H9 (cell line): ENCODE data around the gene ZNF366. TPM values are rescaled to one million over a fixed set of nuclear protein-coding genes. Genes with fewer than 3 reads are reported as not detected.

Source experiments
- DNase-seq: peaks from one replicate; pipeline ENCODE4 v3.0.0-alpha.2; 2017
- H2AFZ ChIP-seq: one replicate; pipeline ENCODE4 v1.6.1; 2013; ENCODE audit warnings: mild to moderate bottlenecking, low read length, control low read depth, moderate library complexity
- H2AK5ac ChIP-seq: 2 replicates; pipeline ENCODE4 v1.6.1; 2013; ENCODE audit warnings: low read length, control low read depth, mixed read lengths; ENCODE audit not compliant: insufficient read length
- H2BK120ac ChIP-seq: one replicate; pipeline ENCODE4 v1.6.1; 2013; ENCODE audit warnings: low read depth, mild to moderate bottlenecking, low read length, control low read depth, inconsistent platforms; ENCODE audit not compliant: poor library complexity, severe bottlenecking
- H2BK12ac ChIP-seq: 2 replicates; pipeline ENCODE4 v1.6.1; 2013; ENCODE audit warnings: low read length, control low read depth, mixed read lengths, low read depth; ENCODE audit not compliant: insufficient read length
- H2BK15ac ChIP-seq: 2 replicates; pipeline ENCODE4 v1.6.1; 2013; ENCODE audit warnings: low read depth, low read length, control low read depth
- H2BK20ac ChIP-seq: one replicate; pipeline ENCODE4 v1.6.1; 2013; ENCODE audit warnings: low read depth, mild to moderate bottlenecking, low read length, control low read depth, inconsistent platforms; ENCODE audit not compliant: poor library complexity, severe bottlenecking
- H2BK5ac ChIP-seq: 2 replicates; pipeline ENCODE4 v1.6.1; 2013; ENCODE audit warnings: low read length, control low read depth, mixed read lengths; ENCODE audit not compliant: insufficient read length
- H3K14ac ChIP-seq: 2 replicates; pipeline ENCODE4 v1.6.1; 2013; ENCODE audit warnings: low read length, control low read depth; ENCODE audit not compliant: insufficient read depth
- H3K18ac ChIP-seq: 2 replicates; pipeline ENCODE4 v1.6.1; 2013; ENCODE audit warnings: low read depth, mild to moderate bottlenecking, mixed read lengths, low read length, control low read depth; ENCODE audit not compliant: insufficient read length
- H3K23ac ChIP-seq: 2 replicates; pipeline ENCODE4 v1.6.1; 2013; ENCODE audit warnings: low read length, control low read depth, mixed read lengths, low read depth; ENCODE audit not compliant: insufficient read length
- H3K23me2 ChIP-seq: 2 replicates; pipeline ENCODE4 v1.6.1; 2013; ENCODE audit warnings: low read depth, mild to moderate bottlenecking, mixed read lengths, low read length, control low read depth; ENCODE audit not compliant: insufficient read length, poor library complexity, severe bottlenecking
- H3K27ac ChIP-seq: 2 replicates; pipeline ENCODE4 v1.5.1; 2013; ENCODE audit warnings: low read length, control low read depth, mixed read lengths, low read depth; ENCODE audit not compliant: insufficient read length
- H3K27me3 ChIP-seq: 2 replicates; pipeline ENCODE4 v1.6.1; 2013; ENCODE audit warnings: low read length, control low read depth, inconsistent platforms; ENCODE audit not compliant: insufficient read depth
- H3K4ac ChIP-seq: 2 replicates; pipeline ENCODE4 v1.6.1; 2013; ENCODE audit warnings: low read depth, mild to moderate bottlenecking, control low read depth, inconsistent platforms, low read length, moderate library complexity
- H3K4me1 ChIP-seq: 2 replicates; pipeline ENCODE4 v1.6.1; 2013; ENCODE audit warnings: low read length, control low read depth, inconsistent platforms; ENCODE audit not compliant: insufficient read depth
- H3K4me2 ChIP-seq: 2 replicates; pipeline ENCODE4 v1.6.1; 2013; ENCODE audit warnings: low read length, control low read depth, mixed read lengths; ENCODE audit not compliant: insufficient read length, insufficient read depth
- H3K56ac ChIP-seq: 2 replicates; pipeline ENCODE4 v1.6.1; 2013; ENCODE audit warnings: low read depth, mild to moderate bottlenecking, mixed read lengths, low read length, control low read depth; ENCODE audit not compliant: insufficient read length
- H3K79me1 ChIP-seq: 2 replicates; pipeline ENCODE4 v1.6.1; 2013; ENCODE audit warnings: low read depth, mild to moderate bottlenecking, moderate library complexity, low read length, control low read depth, inconsistent platforms; ENCODE audit not compliant: insufficient read depth, poor library complexity, severe bottlenecking
- H3K79me2 ChIP-seq: 2 replicates; pipeline ENCODE4 v1.6.1; 2013; ENCODE audit warnings: low read length, control low read depth, inconsistent platforms; ENCODE audit not compliant: insufficient read depth
- H3K9ac ChIP-seq: 2 replicates; pipeline ENCODE4 v1.6.1; 2013; ENCODE audit warnings: low read length, control low read depth, mixed read lengths; ENCODE audit not compliant: insufficient read length; ENCODE audit errors: extremely low read depth
- H3K9me3 ChIP-seq: one replicate; pipeline ENCODE4 v1.6.1; 2013; ENCODE audit warnings: low read depth, low read length, inconsistent platforms; ENCODE audit not compliant: control insufficient read depth
- H3T11ph ChIP-seq: one replicate; pipeline ENCODE4 v1.6.1; 2013; ENCODE audit warnings: mild to moderate bottlenecking, low read length, control low read depth, inconsistent platforms
- H4K20me1 ChIP-seq: one replicate; pipeline ENCODE4 v1.6.1; 2013; ENCODE audit not compliant: control insufficient read depth, insufficient read length, insufficient read depth
- H4K5ac ChIP-seq: 2 replicates; pipeline ENCODE4 v1.6.1; 2013; ENCODE audit warnings: low read depth, mild to moderate bottlenecking, mixed read lengths, low read length, control low read depth; ENCODE audit not compliant: insufficient read length
- H4K8ac ChIP-seq: replicated peaks from 2 replicates; pipeline ENCODE4 v1.6.1; 2013; ENCODE audit warnings: low read length, control low read depth, mixed read lengths, low read depth; ENCODE audit not compliant: insufficient read length
- H4K91ac ChIP-seq: 2 replicates; pipeline ENCODE4 v1.6.1; 2013; ENCODE audit warnings: low read depth, mild to moderate bottlenecking, moderate library complexity, mixed read lengths, low read length, control low read depth; ENCODE audit not compliant: insufficient read length
- H3K27ac Mint-ChIP-seq, 3 experiments: 2 replicates in 2 of 3; 3 replicates in 1 of 3; pipeline ENCODE4 v1.8.0; 2020 to 2021; ENCODE audit warnings: mixed read lengths in 3 of 3, mild to moderate bottlenecking in 1 of 3, moderate library complexity in 1 of 3
- H3K27me3 Mint-ChIP-seq: 2 replicates; pipeline ENCODE4 v1.8.0; 2021; ENCODE audit warnings: low read depth, mild to moderate bottlenecking, moderate library complexity, mixed read lengths
- H3K36me3 Mint-ChIP-seq, 3 experiments: 2 replicates in 2 of 3; 3 replicates in 1 of 3; pipeline ENCODE4 v1.8.0; 2020 to 2021; ENCODE audit warnings: low read depth in 3 of 3, mixed read lengths in 3 of 3; ENCODE audit not compliant: insufficient read depth in 1 of 3
- H3K4me1 Mint-ChIP-seq, 2 experiments: 2 replicates each; pipeline ENCODE4 v1.8.0; 2020; ENCODE audit warnings: mixed read lengths in 2 of 2
- H3K4me3 Mint-ChIP-seq, 2 experiments: 2 replicates in 1 of 2; 3 replicates in 1 of 2; pipeline ENCODE4 v1.8.0; 2020 to 2021; ENCODE audit warnings: mild to moderate bottlenecking in 2 of 2, mixed read lengths in 2 of 2, moderate library complexity in 1 of 2
- H3K9me3 Mint-ChIP-seq, 2 experiments: 2 replicates in 1 of 2; 3 replicates in 1 of 2; pipeline ENCODE4 v1.8.0; 2020; ENCODE audit warnings: mild to moderate bottlenecking in 2 of 2, mixed read lengths in 2 of 2, moderate library complexity in 1 of 2
- CTCF ChIP-seq: fragments of 200-600 bp; sonication (generic); conservative IDR thresholded peaks from 3 replicates; pipeline ENCODE4 v1.8.0; 2021; ENCODE audit warnings: antibody characterized with exemption, mild to moderate bottlenecking
- WGBS: extraction: QIAGEN DNeasy Blood & Tissue Kit; methylation state at CpG from one replicate; pipeline ENCODE4 v1.1.7; 2013; ENCODE audit warnings: missing lambda C conversion rate, low lambda C conversion rate, mixed read lengths; ENCODE audit not compliant: insufficient read length; ENCODE audit errors: extremely low coverage; 5-methylcytosine and 5-hydroxymethylcytosine counted together
- total RNA-seq: library from RNA; stranded (reverse); gene quantifications from 2 replicates; pipeline ENCODE4 v1.2.1, GENCODE V29; 2021

The ZNF366 gene
- total RNA-seq, 1 experiment from 2014 or later = not detected

DNA sequence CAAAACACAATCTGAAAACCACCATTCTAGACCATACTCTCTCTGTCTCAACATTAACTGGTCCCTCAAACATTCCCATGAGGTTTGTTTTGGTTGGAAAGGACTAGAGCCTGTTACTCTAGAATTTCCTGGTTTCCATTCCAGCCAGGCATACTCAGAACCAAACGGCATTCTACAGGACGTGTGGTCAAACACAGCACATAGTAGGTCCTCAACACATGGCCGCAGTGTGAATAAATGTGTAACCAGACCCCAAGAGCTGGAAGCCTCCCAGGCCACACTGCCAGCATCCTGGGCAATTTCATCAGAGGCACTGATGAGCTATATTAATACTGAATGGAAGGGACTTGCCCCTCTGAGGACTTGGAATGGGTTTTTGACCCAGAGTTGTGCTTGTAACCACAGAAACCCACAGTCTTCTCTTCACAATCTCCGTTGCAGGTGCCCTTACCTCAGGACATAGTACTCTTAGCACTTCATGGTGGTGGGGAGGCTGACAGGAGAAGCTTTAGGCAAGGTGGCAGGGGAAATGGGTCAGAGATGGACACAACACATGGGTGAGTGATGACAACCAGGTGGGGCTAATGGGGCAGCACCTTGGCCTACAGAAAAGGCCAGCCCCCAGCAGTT lies 66.0 kb downstream of the ZNF366 start:
- Histone ChIP-seq H3K14ac (no peak overlapping the region), H2AK5ac (no peak overlapping the region), H2BK12ac (no peak overlapping the region), H3K18ac (no peak overlapping the region), H2BK20ac (no peak overlapping the region), H4K8ac (no peak overlapping the region), H3K4me1 (no peaks in the 10 kb centered on the region), H4K20me1 (no peaks in the 10 kb centered on the region), H3K79me1 (no peaks in the 10 kb centered on the region), H2BK120ac (no peak overlapping the region), H3K79me2 (no peaks in the 10 kb centered on the region), H3K4ac (no peak overlapping the region), H3K9me3 (no peaks in the 10 kb centered on the region), H3T11ph (no peak overlapping the region), H3K23ac (no peak overlapping the region), H3K27ac (no peak overlapping the region), H3K9ac (no peak overlapping the region), H2BK15ac (no peak overlapping the region), H3K4me2 (no peak overlapping the region), H3K27me3 (no peaks in the 10 kb centered on the region), H4K91ac (no peak overlapping the region), H4K5ac (no peak overlapping the region), H2BK5ac (no peak overlapping the region), H3K23me2 (no peaks in the 10 kb centered on the region), H2AFZ (no peak overlapping the region), H3K56ac (no peak overlapping the region)
- WGBS = no CpG with 5 or more reads among the region's 4 CpGs
- H3K4me1 Mint-ChIP-seq = peaks cover 4 to 8% of the 10 kb centered on the region in 2 experiments
- H3K9me3 Mint-ChIP-seq = no peaks in the 10 kb centered on the region
- no peak overlapping the region for H3K4me3 Mint-ChIP-seq
- TF ChIP-seq CTCF = no peak
- DNase-seq = no peak
- no peak overlapping the region for H3K27ac Mint-ChIP-seq
- H3K36me3 Mint-ChIP-seq = no peaks in the 10 kb centered on the region
- H3K27me3 Mint-ChIP-seq = peaks cover 2% of the 10 kb centered on the region; the same call in 1 of the 2 replicates
